SU-DHL-6 (cell line): ENCODE measurements around the gene MAN2A1.

Experiments used
- H2AFZ ChIP-seq: fragments of 200-600 bp; sonication (generic); 2 replicates; pipeline ENCODE4 v1.6.1; 2014; ENCODE audit warnings: low read depth, mild to moderate bottlenecking, moderate library complexity, mixed read lengths, antibody characterized with exemption, low read length; ENCODE audit not compliant: severe bottlenecking
- H3F3A ChIP-seq: fragments of 200-600 bp; shearing (Covaris generic); 2 replicates; pipeline ENCODE4 v1.6.0; 2016; ENCODE audit warnings: antibody characterized with exemption, mild to moderate bottlenecking; ENCODE audit not compliant: insufficient read depth
- H3K27ac ChIP-seq: fragments of 200-600 bp; sonication (generic); 2 replicates; pipeline ENCODE4 v1.5.1; 2016; ENCODE audit warnings: low read depth, mild to moderate bottlenecking, low read length, moderate library complexity, mixed read lengths
- H3K27me3 ChIP-seq: fragments of 200-600 bp; sonication (generic), shearing (Covaris generic); 2 replicates; pipeline ENCODE4 v1.6.0; 2014; ENCODE audit warnings: mild to moderate bottlenecking, low read length
- H3K36me3 ChIP-seq: fragments of 200-600 bp; sonication (generic); 2 replicates; pipeline ENCODE4 v1.6.1; 2014; ENCODE audit warnings: mild to moderate bottlenecking, low read length, mixed read lengths
- H3K4me2 ChIP-seq: fragments of 300-600, 200-600 bp; shearing (Covaris generic), sonication (generic); 2 replicates; pipeline ENCODE4 v1.6.0; 2014; ENCODE audit warnings: low read length, low read depth, mild to moderate bottlenecking; ENCODE audit not compliant: poor library complexity, severe bottlenecking
- H3K4me3 ChIP-seq: fragments of 200-600 bp; sonication (generic); 2 replicates; pipeline ENCODE4 v1.5.1; 2014; ENCODE audit warnings: antibody characterized with exemption, low read length, mild to moderate bottlenecking, mixed read lengths; ENCODE audit not compliant: insufficient read depth, poor library complexity, severe bottlenecking
- H3K79me2 ChIP-seq: fragments of 200-600 bp; sonication (generic); 2 replicates; pipeline ENCODE4 v1.6.1; 2014; ENCODE audit warnings: mild to moderate bottlenecking, low read length, moderate library complexity; ENCODE audit not compliant: insufficient read depth
- H3K9ac ChIP-seq: fragments of 200-600 bp; sonication (generic); 2 replicates; pipeline ENCODE4 v1.7.0; 2014; ENCODE audit warnings: mild to moderate bottlenecking, low read length
- H3K9me2 ChIP-seq: fragments of 200-600 bp; sonication (generic); replicated peaks from 2 replicates; pipeline ENCODE4 v1.6.1; 2014; ENCODE audit warnings: low read length; ENCODE audit not compliant: insufficient read depth
- H3K9me3 ChIP-seq: fragments of 200-600 bp; sonication (generic); 2 replicates; pipeline ENCODE4 v1.6.1; 2014; ENCODE audit warnings: low read length, mixed read lengths; ENCODE audit not compliant: insufficient read depth
- H4K20me1 ChIP-seq: fragments of 200-600 bp; sonication (generic); 2 replicates; pipeline ENCODE4 v1.6.1; 2014; ENCODE audit warnings: low read depth, mild to moderate bottlenecking, antibody characterized with exemption, low read length, moderate library complexity, mixed read lengths
- EZH2phosphoT487 ChIP-seq: fragments of 200-600 bp; sonication (generic), shearing (Covaris generic); conservative IDR thresholded peaks from 2 replicates; pipeline ENCODE4 v1.6.1; 2018; ENCODE audit warnings: mild to moderate bottlenecking, antibody characterized with exemption, low read length, moderate library complexity, mixed read lengths
- TF ChIP-seq, protein P1 (sequence below): fragments of 200-600 bp; sonication (generic); IDR thresholded peaks from one replicate; pipeline ENCODE4 v1.5.1; 2017; ENCODE audit warnings: antibody characterized with exemption, mild to moderate bottlenecking, low read length, moderate library complexity; ENCODE audit not compliant: insufficient read depth, poor library complexity, severe bottlenecking

Gene MAN2A1

DNA sequence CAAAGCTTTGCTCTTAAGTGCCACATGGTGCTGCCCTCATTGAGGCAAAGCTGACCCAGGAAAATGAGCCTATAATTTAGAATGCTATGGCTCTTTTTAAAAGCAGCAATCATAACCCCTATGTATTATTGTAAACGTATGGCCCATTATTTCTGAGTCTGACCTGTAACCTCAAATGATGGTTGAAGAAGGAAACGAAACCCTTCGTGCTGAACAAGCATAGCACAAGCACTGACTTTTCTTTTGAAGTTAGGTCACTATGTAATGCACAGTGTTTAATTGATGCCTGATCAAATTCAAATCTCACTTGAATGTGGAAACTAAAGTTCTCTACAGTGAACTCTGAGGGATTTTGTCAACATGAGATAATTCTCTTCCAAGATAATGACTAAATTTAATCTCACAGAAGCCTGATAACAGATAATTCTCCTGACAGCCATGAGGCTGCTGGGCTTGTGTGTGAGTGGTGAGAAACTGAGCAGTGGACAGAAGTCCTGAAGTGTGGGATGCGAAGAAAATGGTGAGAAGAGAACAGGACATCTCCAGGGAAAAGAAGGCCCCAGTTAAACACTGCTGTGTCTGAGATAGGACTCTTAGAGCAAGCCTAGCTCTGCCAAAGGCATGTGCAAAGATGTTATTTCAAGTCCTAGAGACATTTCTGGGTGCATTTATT lies 226.9 kb downstream of the MAN2A1 start:
- no peaks in the 10 kb centered on the region for H3K79me2 ChIP-seq
- no peak overlapping the region for H3K4me2 ChIP-seq
- no peaks in the 10 kb centered on the region for H3K36me3 ChIP-seq
- H3K9me3 ChIP-seq: no peaks in the 10 kb centered on the region
- H4K20me1 ChIP-seq: no peaks in the 10 kb centered on the region
- no peaks in the 10 kb centered on the region for H3F3A ChIP-seq
- no peaks in the 10 kb centered on the region for H3K9me2 ChIP-seq
- H3K4me3 ChIP-seq: no peak overlapping the region
- no peak overlapping the region for H2AFZ ChIP-seq
- H3K27me3 ChIP-seq: no peaks in the 10 kb centered on the region
- H3K27ac ChIP-seq: no peak overlapping the region
- no peak overlapping the region for H3K9ac ChIP-seq
- TF ChIP-seq, protein P1, sequence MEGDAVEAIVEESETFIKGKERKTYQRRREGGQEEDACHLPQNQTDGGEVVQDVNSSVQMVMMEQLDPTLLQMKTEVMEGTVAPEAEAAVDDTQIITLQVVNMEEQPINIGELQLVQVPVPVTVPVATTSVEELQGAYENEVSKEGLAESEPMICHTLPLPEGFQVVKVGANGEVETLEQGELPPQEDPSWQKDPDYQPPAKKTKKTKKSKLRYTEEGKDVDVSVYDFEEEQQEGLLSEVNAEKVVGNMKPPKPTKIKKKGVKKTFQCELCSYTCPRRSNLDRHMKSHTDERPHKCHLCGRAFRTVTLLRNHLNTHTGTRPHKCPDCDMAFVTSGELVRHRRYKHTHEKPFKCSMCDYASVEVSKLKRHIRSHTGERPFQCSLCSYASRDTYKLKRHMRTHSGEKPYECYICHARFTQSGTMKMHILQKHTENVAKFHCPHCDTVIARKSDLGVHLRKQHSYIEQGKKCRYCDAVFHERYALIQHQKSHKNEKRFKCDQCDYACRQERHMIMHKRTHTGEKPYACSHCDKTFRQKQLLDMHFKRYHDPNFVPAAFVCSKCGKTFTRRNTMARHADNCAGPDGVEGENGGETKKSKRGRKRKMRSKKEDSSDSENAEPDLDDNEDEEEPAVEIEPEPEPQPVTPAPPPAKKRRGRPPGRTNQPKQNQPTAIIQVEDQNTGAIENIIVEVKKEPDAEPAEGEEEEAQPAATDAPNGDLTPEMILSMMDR: no peak
- no peak for TF ChIP-seq EZH2phosphoT487
